ENCODE results near the gene FAM114A1.

GRCh38 chr4:38873290-38873944 lies 5.8 kb downstream of the FAM114A1 start:
- no peak for TF ChIP-seq ZNF274 (IDR thresholded peaks at IDR 0.05; ENCODE audit: borderline replicate concordance, extremely low read depth, low read length)
- no peak for TF ChIP-seq CHD1 (IDR thresholded peaks at IDR 0.05; ENCODE audit: low read depth, low read length)
- TF ChIP-seq BRCA1 (IDR thresholded peaks at IDR 0.05; ENCODE audit: low read depth, low read length): no peak
- TF ChIP-seq CTCF (IDR thresholded peaks at IDR 0.05; ENCODE audit: control extremely low read depth in 1 of 3, insufficient read depth in 1 of 3, low read depth in 1 of 3, low read length in 3 of 3): peak in 1 of 3 experiments; percentile 14; a peak in 2 of 4 replicates
- TF ChIP-seq TAF1 (IDR thresholded peaks at IDR 0.05; ENCODE audit: low read depth, low read length): no peak
- TF ChIP-seq ATF3 (IDR thresholded peaks at IDR 0.05; ENCODE audit: insufficient read depth, low read depth, low read length): no peak
- no peak for TF ChIP-seq TEAD4 (IDR thresholded peaks at IDR 0.05; ENCODE audit: low read depth, low read length)
- no peak for TF ChIP-seq EZH2 (IDR thresholded peaks at IDR 0.05; ENCODE audit: low read depth, low read length, severe bottlenecking)
- peak in 1 of 2 experiments; percentile 24; a peak in 1 of 4 replicates for TF ChIP-seq RAD21 (IDR thresholded peaks at IDR 0.05 in 1 of 2, conservative IDR thresholded peaks at IDR 0.05 in 1 of 2; ENCODE audit: low read depth in 2 of 2, low read length in 2 of 2)
- no peak for TF ChIP-seq RFX5 (IDR thresholded peaks at IDR 0.05; ENCODE audit: borderline replicate concordance, low read depth, low read length)
- no peak for TF ChIP-seq POLR2A (IDR thresholded peaks at IDR 0.05; ENCODE audit: control extremely low read depth in 1 of 2, low read depth in 2 of 2, low read length in 2 of 2)
- no peak for TF ChIP-seq SIX5 (IDR thresholded peaks at IDR 0.05; ENCODE audit: low read depth, low read length)

Data from H1 (cell line).